WTC11 (cell line): Measurements from ENCODE around the gene S100A2. TPM values are rescaled to one million over a fixed set of nuclear protein-coding genes. Genes with fewer than 3 reads are reported as not detected.

Experiments
- ATAC-seq: fragments of 200-7000 bp; cut with Tn5 transposase; 2 replicates; pipeline ENCODE4 v1.10.0; 2021; ENCODE audit warnings: mild to moderate bottlenecking, moderate library complexity
- CTCF ChIA-PET: fragments of 300-600 bp; sonication (Branson Sonifier 250); formaldehyde crosslinking; loops from one replicate; lab custom pipeline; 2021; ENCODE audit warnings: antibody characterized with exemption; lab: Charles Lee
- POLR2A ChIA-PET: fragments of 350-600 bp; sonication (Branson Sonifier 250); formaldehyde crosslinking; loops from one replicate; lab custom pipeline; 2021; ENCODE audit warnings: antibody characterized with exemption; lab: Charles Lee
- DNase-seq: peaks from one replicate; pipeline ENCODE4 v3.0.0; 2021; ENCODE audit warnings: low spot score
- H3K27ac Mint-ChIP-seq: 2 replicates; pipeline ENCODE4 v1.8.0; 2021; ENCODE audit warnings: mixed read lengths
- H3K27me3 Mint-ChIP-seq: 2 replicates; pipeline ENCODE4 v1.8.0; 2021; ENCODE audit warnings: low read depth, mild to moderate bottlenecking, moderate library complexity, mixed read lengths
- H3K36me3 Mint-ChIP-seq: 2 replicates; pipeline ENCODE4 v1.8.0; 2021; ENCODE audit warnings: mixed read lengths
- H3K4me1 Mint-ChIP-seq: 2 replicates; pipeline ENCODE4 v1.8.0; 2022; ENCODE audit warnings: mixed read lengths
- H3K4me3 Mint-ChIP-seq: 2 replicates; pipeline ENCODE4 v1.8.0; 2021; ENCODE audit warnings: mild to moderate bottlenecking, moderate library complexity, mixed read lengths
- H3K9me3 Mint-ChIP-seq: 2 replicates; pipeline ENCODE4 v1.8.0; 2021; ENCODE audit warnings: mixed read lengths
- CBFB ChIP-seq: sonication (generic); formaldehyde crosslinking; IDR thresholded peaks from 2 replicates; pipeline ENCODE4 v1.8.1; 2022; ENCODE audit warnings: mild to moderate bottlenecking, low read depth, missing genetic modification reagents
- EMX1 ChIP-seq: fragments of 250-450 bp; sonication (Bioruptor Pico); IDR thresholded peaks from 2 replicates; pipeline ENCODE4 v1.8.0; 2021; ENCODE audit warnings: mild to moderate bottlenecking
- GRHL2 ChIP-seq: fragments of 250-450 bp; sonication (Bioruptor Pico); IDR thresholded peaks from 2 replicates; pipeline ENCODE4 v1.8.0; 2022; ENCODE audit warnings: mild to moderate bottlenecking, moderate library complexity; ENCODE audit not compliant: insufficient replicate concordance, severe bottlenecking
- GTF2I ChIP-seq: fragments of 250-450 bp; sonication (Bioruptor Pico); conservative IDR thresholded peaks from 2 replicates; pipeline ENCODE4 v1.4.0; 2021; ENCODE audit warnings: mild to moderate bottlenecking
- NFYB ChIP-seq: sonication (generic); formaldehyde crosslinking; conservative IDR thresholded peaks from 2 replicates; pipeline ENCODE4 v1.8.0; 2022; ENCODE audit warnings: low read depth, missing genetic modification reagents
- RORB ChIP-seq: fragments of 250-450 bp; sonication (Bioruptor Pico); IDR thresholded peaks from 2 replicates; pipeline ENCODE4 v1.9.0; 2021; ENCODE audit warnings: mild to moderate bottlenecking
- TCF7 ChIP-seq: sonication (generic); formaldehyde crosslinking; IDR thresholded peaks from 2 replicates; pipeline ENCODE4 v1.8.0; 2022; ENCODE audit warnings: mild to moderate bottlenecking, low read depth, missing genetic modification reagents, moderate library complexity
- TEAD1 ChIP-seq: sonication (generic); formaldehyde crosslinking; IDR thresholded peaks from 2 replicates; pipeline ENCODE4 v1.8.0; 2022; ENCODE audit warnings: mild to moderate bottlenecking, missing genetic modification reagents
- TEAD4 ChIP-seq: sonication (generic); formaldehyde crosslinking; IDR thresholded peaks from 2 replicates; pipeline ENCODE4 v1.8.0; 2022; ENCODE audit warnings: mild to moderate bottlenecking, missing genetic modification reagents
- TP53 ChIP-seq: sonication (generic); formaldehyde crosslinking; IDR thresholded peaks from 2 replicates; pipeline ENCODE4 v1.8.1; 2023; ENCODE audit warnings: mild to moderate bottlenecking, missing genetic modification reagents
- ZBTB21 ChIP-seq: sonication (generic); formaldehyde crosslinking; IDR thresholded peaks from 2 replicates; pipeline ENCODE4 v1.8.1; 2023; ENCODE audit warnings: mild to moderate bottlenecking, missing genetic modification reagents, borderline replicate concordance
- ZNF121 ChIP-seq: sonication (generic); formaldehyde crosslinking; IDR thresholded peaks from 2 replicates; pipeline ENCODE4 v1.8.0; 2023; ENCODE audit warnings: missing genetic modification reagents
- ZNF396 ChIP-seq: fragments of 250-450 bp; sonication (Bioruptor Pico); IDR thresholded peaks from 2 replicates; pipeline ENCODE4 v1.8.0; 2021; ENCODE audit warnings: mild to moderate bottlenecking, moderate library complexity, borderline replicate concordance
- ZNF671 ChIP-seq: fragments of 250-450 bp; sonication (Bioruptor Pico); IDR thresholded peaks from 2 replicates; pipeline ENCODE4 v1.8.0; 2021; ENCODE audit warnings: mild to moderate bottlenecking
- total RNA-seq: library from RNA; stranded (reverse); gene quantifications from 3 replicates; pipeline ENCODE4 v1.2.3, GENCODE V29; 2021
- TF ChIP-seq, protein P1 (sequence below): fragments of 250-450 bp; sonication (Bioruptor Pico); conservative IDR thresholded peaks from 2 replicates; pipeline ENCODE4 v1.9.0; 2021; ENCODE audit warnings: mild to moderate bottlenecking
- TF ChIP-seq, protein P2 (sequence below): fragments of 250-450 bp; sonication (Bioruptor Pico); IDR thresholded peaks from 2 replicates; pipeline ENCODE4 v1.8.0; 2021; ENCODE audit warnings: mild to moderate bottlenecking
- TF ChIP-seq, protein P3 (sequence below): sonication (generic); formaldehyde crosslinking; IDR thresholded peaks from 2 replicates; pipeline ENCODE4 v1.8.0; 2022; ENCODE audit warnings: mild to moderate bottlenecking, missing genetic modification reagents
- TF ChIP-seq, protein P4 (sequence below): fragments of 200-600 bp; IDR thresholded peaks from 2 replicates; pipeline ENCODE4 v1.8.0; 2022; ENCODE audit warnings: antibody characterized with exemption
- TF ChIP-seq, protein P5 (sequence below): sonication (generic); formaldehyde crosslinking; conservative IDR thresholded peaks from 2 replicates; pipeline ENCODE4 v1.8.1; 2022; ENCODE audit warnings: mild to moderate bottlenecking, missing genetic modification reagents
- TF ChIP-seq, protein P6 (sequence below): sonication (generic); formaldehyde crosslinking; conservative IDR thresholded peaks from 2 replicates; pipeline ENCODE4 v1.8.1; 2023; ENCODE audit warnings: mild to moderate bottlenecking, low read depth, missing genetic modification reagents, moderate library complexity
- TF ChIP-seq, protein P7 (sequence below): sonication (generic); formaldehyde crosslinking; IDR thresholded peaks from 2 replicates; pipeline ENCODE4 v1.8.0; 2022; ENCODE audit warnings: missing genetic modification reagents

S100A2 gene
- total RNA-seq, 1 experiment from 2014 or later, result 0.74 TPM

DNA sequence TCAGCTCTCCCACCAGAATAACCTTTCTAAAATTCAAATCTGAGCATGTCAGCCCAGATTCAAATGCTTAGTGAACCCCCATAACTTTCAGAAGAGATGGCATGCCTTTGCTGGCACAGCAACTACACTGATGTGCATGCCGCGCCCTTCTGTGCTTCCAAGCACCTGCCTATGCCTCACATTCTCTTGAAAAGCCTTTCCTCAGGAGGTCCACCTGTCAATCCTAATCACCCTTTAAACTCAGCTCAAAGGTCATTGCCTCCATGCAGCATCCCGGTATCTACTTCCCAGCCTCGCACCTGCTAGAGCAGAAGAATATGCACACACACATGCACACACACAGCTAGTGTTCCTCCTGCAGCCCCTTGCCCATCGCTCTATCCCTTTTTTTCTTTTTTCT lies 5.2 kb upstream of the S100A2 start:
- peaks cover 3% of the 10 kb centered on the region; the same call in 1 of the 2 replicates for H3K36me3 Mint-ChIP-seq
- no peak overlapping the region for H3K4me3 Mint-ChIP-seq
- peaks cover 28% of the 10 kb centered on the region for H3K4me1 Mint-ChIP-seq
- no peak for DNase-seq
- POLR2A ChIA-PET, result interaction anchor here (0.6 to 2.5 kb wide), 2 partner anchors 41 to 63 kb away, joined by 3 to 9 read pairs; partner anchors contain the start of gene CHTOP
- H3K9me3 Mint-ChIP-seq, result no peaks in the 10 kb centered on the region
- CTCF ChIA-PET, result interaction anchor here (0.6 to 6.1 kb wide), 9 partner anchors 25 to 278 kb away, joined by 3 to 188 read pairs (median 7); partner anchors contain the start of genes S100A1, S100A13, S100A14 and S100A16
- ATAC-seq, result no peak
- H3K27me3 Mint-ChIP-seq, result peaks cover 2% of the 10 kb centered on the region; the same call in 1 of the 2 replicates
- TF ChIP-seq EMX1 (CRISPR knock-in tag), result no peak
- TF ChIP-seq TEAD1 (CRISPR knock-in tag), result no peak
- TF ChIP-seq TP53 (CRISPR knock-in tag), result no peak
- no peak for TF ChIP-seq NFYB (CRISPR knock-in tag)
- TF ChIP-seq GRHL2 (CRISPR knock-in tag), result no peak
- no peak for TF ChIP-seq ZBTB21 (CRISPR knock-in tag)
- no peak for TF ChIP-seq TCF7 (CRISPR knock-in tag)
- TF ChIP-seq RORB (CRISPR knock-in tag), result no peak
- TF ChIP-seq TEAD4 (CRISPR knock-in tag), result no peak
- TF ChIP-seq CBFB (CRISPR knock-in tag), result no peak
- TF ChIP-seq, all 79 proteins: peak for 0
- H3K27ac Mint-ChIP-seq, result no peak overlapping the region

DNA sequence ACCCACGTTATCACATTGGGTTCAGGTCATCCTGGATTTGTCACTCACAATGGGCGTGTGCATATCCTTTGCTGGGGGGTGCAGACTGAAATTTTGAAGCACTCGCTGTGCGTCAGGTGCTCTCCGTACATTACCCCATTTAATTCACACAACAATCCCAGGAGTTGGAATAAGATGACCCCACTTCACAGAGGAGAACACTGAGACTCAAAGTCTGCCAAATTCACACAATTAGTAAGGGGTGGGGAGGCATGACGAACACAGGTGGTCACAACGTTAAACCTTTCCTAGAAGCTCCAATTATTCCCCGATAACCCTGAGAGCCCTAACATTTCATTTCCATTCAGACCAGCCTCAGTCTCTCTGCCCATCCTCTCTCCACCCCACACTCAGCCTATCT lies 3.8 kb upstream of the S100A2 start:
- peaks cover 33% of the 10 kb centered on the region for H3K4me1 Mint-ChIP-seq
- DNase-seq (no peak), ATAC-seq (no peak)
- H3K36me3 Mint-ChIP-seq, result 0 out of 2 replicates have a peak, but pooled peaks cover under 1% of the 10 kb centered on the region
- CTCF ChIA-PET, result interaction anchor here (0.5 to 6.1 kb wide), 5 partner anchors 25 to 65 kb away, joined by 3 to 188 read pairs (median 19); partner anchors contain the start of genes CHTOP, S100A1, S100A13 and S100A5
- no peaks in the 10 kb centered on the region; the same call in 1 of the 2 replicates for H3K27me3 Mint-ChIP-seq
- H3K4me3 Mint-ChIP-seq, result no peak overlapping the region
- POLR2A ChIA-PET, result interaction anchor here (1.4 kb wide), 1 partner anchor 65 kb away, joined by 6 read pairs; the partner anchor contains the start of gene CHTOP
- H3K27ac Mint-ChIP-seq, result no peak overlapping the region; the same call in 1 of the 2 replicates
- H3K9me3 Mint-ChIP-seq, result no peaks in the 10 kb centered on the region
- TF ChIP-seq CBFB (CRISPR knock-in tag), result no peak
- no peak for TF ChIP-seq ZNF396 (CRISPR knock-in tag)
- no peak for TF ChIP-seq NFYB (CRISPR knock-in tag)
- TF ChIP-seq, protein P1, sequence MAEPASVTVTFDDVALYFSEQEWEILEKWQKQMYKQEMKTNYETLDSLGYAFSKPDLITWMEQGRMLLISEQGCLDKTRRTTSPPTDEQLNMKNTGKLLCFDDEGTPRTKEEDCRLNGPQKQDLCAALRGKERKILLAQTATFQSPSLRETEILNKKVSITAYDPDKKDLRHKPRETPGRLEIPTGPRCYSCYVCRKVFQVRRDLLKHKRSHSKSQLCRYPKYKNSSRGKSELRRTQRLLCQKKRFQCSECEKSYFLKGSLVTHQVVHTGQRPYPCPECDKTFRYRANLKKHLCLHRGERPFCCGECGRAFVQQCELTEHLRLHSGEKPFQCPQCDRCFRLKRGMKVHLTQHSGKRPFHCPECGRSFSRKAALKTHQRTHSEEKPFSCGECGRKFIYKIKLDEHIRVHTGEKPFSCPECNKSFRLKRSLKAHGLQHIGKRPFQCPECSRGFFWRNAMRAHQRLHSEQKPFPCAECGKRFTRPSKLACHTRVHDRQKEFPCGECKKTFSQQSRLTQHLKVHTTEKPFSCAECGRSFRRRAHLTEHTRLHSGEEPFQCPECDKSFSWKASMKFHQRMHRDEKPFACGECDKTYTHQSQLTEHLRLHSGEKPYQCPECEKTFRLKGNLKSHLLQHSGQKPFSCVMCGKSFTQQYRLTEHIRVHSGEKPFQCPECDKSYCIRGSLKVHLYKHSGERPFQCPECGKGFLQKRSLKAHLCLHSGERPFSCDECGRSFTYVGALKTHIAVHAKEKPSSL (CRISPR knock-in tag), result no peak
- TF ChIP-seq, protein P2, sequence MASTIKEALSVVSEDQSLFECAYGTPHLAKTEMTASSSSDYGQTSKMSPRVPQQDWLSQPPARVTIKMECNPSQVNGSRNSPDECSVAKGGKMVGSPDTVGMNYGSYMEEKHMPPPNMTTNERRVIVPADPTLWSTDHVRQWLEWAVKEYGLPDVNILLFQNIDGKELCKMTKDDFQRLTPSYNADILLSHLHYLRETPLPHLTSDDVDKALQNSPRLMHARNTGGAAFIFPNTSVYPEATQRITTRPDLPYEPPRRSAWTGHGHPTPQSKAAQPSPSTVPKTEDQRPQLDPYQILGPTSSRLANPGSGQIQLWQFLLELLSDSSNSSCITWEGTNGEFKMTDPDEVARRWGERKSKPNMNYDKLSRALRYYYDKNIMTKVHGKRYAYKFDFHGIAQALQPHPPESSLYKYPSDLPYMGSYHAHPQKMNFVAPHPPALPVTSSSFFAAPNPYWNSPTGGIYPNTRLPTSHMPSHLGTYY, result no peak
- TF ChIP-seq, protein P3, sequence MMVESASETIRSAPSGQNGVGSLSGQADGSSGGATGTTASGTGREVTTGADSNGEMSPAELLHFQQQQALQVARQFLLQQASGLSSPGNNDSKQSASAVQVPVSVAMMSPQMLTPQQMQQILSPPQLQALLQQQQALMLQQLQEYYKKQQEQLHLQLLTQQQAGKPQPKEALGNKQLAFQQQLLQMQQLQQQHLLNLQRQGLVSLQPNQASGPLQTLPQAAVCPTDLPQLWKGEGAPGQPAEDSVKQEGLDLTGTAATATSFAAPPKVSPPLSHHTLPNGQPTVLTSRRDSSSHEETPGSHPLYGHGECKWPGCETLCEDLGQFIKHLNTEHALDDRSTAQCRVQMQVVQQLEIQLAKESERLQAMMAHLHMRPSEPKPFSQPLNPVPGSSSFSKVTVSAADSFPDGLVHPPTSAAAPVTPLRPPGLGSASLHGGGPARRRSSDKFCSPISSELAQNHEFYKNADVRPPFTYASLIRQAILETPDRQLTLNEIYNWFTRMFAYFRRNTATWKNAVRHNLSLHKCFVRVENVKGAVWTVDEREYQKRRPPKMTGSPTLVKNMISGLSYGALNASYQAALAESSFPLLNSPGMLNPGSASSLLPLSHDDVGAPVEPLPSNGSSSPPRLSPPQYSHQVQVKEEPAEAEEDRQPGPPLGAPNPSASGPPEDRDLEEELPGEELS (CRISPR knock-in tag), result no peak
- no peak for TF ChIP-seq GTF2I
- TF ChIP-seq, protein P4, sequence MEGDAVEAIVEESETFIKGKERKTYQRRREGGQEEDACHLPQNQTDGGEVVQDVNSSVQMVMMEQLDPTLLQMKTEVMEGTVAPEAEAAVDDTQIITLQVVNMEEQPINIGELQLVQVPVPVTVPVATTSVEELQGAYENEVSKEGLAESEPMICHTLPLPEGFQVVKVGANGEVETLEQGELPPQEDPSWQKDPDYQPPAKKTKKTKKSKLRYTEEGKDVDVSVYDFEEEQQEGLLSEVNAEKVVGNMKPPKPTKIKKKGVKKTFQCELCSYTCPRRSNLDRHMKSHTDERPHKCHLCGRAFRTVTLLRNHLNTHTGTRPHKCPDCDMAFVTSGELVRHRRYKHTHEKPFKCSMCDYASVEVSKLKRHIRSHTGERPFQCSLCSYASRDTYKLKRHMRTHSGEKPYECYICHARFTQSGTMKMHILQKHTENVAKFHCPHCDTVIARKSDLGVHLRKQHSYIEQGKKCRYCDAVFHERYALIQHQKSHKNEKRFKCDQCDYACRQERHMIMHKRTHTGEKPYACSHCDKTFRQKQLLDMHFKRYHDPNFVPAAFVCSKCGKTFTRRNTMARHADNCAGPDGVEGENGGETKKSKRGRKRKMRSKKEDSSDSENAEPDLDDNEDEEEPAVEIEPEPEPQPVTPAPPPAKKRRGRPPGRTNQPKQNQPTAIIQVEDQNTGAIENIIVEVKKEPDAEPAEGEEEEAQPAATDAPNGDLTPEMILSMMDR, result no peak
- no peak for TF ChIP-seq ZNF121 (CRISPR knock-in tag)
- TF ChIP-seq, protein P5, sequence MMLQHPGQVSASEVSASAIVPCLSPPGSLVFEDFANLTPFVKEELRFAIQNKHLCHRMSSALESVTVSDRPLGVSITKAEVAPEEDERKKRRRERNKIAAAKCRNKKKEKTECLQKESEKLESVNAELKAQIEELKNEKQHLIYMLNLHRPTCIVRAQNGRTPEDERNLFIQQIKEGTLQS (CRISPR knock-in tag), result no peak
- no peak for TF ChIP-seq ZNF671 (CRISPR knock-in tag)
- TF ChIP-seq, protein P6, sequence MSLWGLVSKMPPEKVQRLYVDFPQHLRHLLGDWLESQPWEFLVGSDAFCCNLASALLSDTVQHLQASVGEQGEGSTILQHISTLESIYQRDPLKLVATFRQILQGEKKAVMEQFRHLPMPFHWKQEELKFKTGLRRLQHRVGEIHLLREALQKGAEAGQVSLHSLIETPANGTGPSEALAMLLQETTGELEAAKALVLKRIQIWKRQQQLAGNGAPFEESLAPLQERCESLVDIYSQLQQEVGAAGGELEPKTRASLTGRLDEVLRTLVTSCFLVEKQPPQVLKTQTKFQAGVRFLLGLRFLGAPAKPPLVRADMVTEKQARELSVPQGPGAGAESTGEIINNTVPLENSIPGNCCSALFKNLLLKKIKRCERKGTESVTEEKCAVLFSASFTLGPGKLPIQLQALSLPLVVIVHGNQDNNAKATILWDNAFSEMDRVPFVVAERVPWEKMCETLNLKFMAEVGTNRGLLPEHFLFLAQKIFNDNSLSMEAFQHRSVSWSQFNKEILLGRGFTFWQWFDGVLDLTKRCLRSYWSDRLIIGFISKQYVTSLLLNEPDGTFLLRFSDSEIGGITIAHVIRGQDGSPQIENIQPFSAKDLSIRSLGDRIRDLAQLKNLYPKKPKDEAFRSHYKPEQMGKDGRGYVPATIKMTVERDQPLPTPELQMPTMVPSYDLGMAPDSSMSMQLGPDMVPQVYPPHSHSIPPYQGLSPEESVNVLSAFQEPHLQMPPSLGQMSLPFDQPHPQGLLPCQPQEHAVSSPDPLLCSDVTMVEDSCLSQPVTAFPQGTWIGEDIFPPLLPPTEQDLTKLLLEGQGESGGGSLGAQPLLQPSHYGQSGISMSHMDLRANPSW (CRISPR knock-in tag), result no peak
- TF ChIP-seq, protein P7, sequence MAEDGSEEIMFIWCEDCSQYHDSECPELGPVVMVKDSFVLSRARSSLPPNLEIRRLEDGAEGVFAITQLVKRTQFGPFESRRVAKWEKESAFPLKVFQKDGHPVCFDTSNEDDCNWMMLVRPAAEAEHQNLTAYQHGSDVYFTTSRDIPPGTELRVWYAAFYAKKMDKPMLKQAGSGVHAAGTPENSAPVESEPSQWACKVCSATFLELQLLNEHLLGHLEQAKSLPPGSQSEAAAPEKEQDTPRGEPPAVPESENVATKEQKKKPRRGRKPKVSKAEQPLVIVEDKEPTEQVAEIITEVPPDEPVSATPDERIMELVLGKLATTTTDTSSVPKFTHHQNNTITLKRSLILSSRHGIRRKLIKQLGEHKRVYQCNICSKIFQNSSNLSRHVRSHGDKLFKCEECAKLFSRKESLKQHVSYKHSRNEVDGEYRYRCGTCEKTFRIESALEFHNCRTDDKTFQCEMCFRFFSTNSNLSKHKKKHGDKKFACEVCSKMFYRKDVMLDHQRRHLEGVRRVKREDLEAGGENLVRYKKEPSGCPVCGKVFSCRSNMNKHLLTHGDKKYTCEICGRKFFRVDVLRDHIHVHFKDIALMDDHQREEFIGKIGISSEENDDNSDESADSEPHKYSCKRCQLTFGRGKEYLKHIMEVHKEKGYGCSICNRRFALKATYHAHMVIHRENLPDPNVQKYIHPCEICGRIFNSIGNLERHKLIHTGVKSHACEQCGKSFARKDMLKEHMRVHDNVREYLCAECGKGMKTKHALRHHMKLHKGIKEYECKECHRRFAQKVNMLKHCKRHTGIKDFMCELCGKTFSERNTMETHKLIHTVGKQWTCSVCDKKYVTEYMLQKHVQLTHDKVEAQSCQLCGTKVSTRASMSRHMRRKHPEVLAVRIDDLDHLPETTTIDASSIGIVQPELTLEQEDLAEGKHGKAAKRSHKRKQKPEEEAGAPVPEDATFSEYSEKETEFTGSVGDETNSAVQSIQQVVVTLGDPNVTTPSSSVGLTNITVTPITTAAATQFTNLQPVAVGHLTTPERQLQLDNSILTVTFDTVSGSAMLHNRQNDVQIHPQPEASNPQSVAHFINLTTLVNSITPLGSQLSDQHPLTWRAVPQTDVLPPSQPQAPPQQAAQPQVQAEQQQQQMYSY, result no peak
